CD4-positive, alpha-beta T cell treated with Interleukin-12 subunit alpha and Interleukin-12 subunit beta, for 1 hour (primary cell): ENCODE data around the gene PITPNC1.
A peak's percentile ranks its signal among the peaks of the same experiment; 100 is the strongest.
"Not testable (repeated sequence)": the region's sequence is repeated elsewhere in the genome, so short reads cannot be mapped to it uniquely, and the experiment has no call there.

Experiments
- DNase-seq: peaks from one replicate; pipeline ENCODE4 v3.0.0-alpha.2; 2020

Gene PITPNC1

DNA sequence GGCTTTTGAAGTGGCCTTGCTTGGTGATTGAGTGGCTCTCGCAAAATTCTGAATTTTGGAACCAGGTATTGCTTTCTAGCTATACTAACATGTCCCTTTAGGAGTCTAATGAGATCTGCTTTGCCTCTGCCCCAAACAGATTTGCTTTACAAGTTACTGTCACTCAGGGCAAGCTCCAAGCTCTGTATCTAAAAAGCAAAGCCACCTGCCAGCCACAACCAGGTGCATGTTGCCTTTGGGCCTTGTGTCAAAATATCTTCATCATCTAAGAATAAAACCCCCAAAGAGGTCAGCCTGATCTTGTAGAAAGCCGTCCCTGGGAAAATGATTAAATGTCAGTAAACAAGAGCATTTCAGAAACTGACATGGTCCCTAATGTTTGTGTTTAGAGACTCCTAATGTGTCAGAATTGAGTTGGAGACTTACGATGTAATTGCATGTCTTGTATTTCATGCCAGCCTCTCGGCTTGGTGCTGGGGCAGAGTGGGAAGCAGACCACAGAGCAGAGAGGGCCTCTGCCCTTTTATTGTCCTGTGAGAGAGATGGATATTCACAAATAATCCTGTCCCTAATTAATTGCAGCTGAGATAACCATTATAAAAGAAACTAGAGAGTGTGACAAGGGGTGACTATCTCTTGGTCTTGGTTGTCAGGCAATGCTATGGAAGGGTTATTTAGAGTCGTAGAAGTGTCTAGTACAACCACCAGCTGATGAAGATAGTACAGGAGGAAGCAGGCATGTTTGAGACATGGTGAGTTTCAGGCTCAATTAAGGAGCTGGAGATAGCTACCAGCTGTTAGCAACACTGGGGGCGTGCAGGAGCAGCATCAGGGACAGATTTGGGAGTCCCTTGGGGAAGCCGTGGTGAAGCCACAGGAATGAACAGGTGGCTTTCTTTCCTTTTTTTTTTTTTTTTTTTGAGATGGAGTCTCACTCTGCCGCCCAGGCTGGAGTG, 90.7 kb downstream of the PITPNC1 start:
- DNase-seq, result no peak

DNA sequence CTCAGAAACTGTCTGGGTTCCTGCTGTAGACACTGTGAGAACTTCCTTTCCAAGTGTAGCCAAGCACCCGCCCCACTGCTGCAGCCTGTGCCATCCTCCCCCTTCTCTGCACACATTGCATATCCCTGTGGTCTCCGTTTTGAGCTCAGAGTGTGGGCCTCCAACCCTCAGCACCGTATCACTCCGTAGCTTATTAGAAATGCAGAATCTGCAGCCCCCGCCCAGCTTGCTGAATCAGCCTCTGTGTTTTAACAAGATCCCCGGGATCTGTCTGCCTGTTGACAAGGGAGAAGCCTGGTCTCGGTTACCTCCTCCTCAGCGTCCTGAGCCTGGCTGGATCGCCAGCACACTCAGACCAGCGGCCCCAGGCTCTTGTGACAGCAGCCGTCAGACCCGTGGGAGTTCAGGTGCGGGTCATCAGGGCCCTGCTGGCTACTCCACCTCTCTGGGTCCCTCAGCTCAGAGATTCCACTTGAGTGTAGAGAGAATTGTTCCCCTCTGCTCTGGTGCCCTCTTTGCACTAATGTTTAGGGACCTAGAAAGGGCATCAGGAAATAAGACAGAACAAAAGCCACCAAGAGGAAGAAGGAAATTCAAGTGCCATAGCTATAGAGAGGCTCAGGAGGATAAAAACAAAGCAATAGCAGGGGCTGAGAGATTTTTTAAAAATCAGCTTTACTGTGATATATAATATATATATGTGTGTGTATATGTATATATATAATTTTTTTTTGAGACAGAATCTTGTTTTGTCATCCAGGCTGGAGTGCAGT, 92.3 kb downstream of the PITPNC1 start:
- DNase-seq, result no peak

DNA sequence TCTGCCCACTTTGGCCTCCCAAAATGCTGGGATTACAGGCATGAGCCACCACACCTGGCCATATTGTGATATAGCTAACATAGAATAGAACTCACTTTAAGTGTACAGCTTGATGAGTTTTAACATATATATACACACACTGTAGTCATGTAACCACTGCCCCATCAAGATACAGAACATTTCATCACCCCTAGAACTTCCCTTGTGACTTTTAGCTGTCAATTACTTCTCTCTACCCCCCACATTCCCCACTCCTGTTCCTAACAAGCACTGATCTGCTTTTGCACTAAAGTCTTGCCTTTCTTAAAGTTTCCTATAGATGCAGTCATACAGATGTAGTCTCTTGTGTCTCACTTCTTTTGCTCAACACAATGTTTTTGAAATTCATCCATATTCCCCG, 93.1 kb downstream of the PITPNC1 start:
- no peak for DNase-seq

DNA sequence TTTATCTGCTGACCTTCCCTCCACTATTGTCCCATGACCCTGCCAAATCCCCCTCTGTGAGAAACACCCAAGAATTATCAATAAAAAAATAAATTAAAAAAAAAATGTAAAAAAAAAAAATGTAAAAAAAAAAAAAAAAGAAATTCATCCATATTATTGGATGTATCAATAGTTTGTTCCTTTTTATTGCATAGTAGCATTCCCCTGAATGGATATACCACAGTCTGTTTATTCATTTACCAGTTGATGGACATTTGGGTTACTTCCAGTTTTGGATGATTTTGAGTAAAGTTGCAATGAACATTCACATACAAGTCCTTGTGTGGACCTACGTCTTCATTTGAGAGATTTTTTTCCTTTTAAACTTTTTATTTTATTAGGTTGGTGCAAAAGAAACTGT, 94.0 kb downstream of the PITPNC1 start:
- DNase-seq, result no peak

DNA sequence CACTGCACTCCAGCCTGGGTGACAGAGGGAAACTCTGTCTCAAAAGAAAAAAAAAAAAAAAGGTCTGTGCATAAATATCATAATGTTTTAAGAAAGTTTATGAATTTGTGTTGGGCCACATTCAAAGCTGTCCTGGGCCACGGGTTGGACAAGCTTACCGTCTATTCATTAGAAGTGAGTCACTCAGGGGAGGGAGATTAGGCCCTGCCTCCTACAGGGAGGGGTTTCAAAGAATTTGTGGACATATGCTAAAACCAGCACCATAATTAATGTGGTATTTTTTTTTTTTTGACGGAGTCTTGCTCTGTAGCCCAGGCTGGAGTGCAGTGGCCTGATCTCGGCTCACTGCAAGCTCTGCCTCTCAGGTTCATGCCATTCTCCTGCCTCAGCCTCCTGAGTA, 95.5 kb downstream of the PITPNC1 start:
- not testable (repeated sequence) for DNase-seq

DNA sequence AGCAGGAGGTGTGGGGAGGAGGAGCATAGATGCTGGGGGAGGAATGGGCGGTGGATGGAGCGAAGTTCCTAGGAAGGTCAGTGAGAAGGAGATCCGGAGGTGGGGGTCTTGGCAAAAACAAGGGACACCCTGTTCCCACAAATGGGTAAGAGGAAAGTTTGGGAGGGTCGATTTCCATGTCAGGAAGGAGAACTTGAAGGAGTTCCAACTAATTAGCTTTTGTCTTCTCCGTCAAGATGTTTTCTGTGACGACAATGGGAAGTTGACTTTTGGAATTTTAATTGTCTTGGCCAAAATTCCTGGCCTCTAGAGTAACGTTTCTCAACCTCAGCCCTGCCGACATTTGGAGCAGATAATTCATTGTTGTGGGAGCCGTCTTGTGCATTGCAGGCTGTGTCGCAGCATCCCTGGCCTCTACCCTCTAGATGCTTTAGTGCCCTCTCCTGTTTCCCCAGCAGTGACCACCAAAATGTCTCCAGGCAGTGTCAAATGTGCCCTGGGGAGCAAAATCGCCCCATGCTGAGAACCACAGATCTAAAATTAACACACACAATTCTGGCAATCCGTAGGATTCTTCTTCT, 97.1 kb downstream of the PITPNC1 start:
- DNase-seq, result no peak

DNA sequence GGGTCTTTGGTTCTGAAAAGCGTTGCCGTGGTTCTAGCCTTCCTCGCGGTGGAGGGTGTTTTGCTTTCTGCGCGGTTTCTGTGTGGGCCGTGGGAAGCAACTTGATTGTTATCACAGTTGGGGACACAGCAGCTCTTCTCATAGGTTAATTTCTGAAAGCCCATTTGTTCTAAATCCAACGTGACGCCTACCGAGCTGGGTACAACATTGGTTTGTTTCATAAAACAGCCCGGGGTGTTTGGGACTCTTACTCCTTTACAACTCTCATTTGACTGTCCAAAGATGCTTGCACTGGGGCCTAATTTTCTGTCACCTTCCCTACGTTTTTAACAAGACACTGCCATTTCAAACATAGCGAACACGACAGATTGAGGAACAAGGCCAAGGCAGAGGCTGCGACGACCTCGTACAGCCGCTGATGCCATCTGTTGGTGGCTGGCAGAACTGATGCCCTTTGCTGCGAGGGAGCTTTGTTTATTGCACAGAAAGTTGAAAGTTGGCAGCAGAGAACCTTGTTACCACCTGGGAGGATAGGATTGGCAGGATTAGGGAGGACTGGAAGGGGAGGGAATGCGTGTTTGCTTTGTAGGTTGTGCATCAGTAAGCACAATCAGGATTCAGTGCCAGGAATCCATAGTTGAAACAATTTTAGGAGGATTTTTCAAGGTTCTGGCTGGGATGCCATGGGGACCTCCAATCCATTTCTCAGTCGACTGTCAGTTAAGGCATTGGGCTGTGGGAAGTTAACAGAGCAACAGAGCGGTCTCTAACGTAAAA, 98.3 kb downstream of the PITPNC1 start:
- peak; percentile 89 for DNase-seq

DNA sequence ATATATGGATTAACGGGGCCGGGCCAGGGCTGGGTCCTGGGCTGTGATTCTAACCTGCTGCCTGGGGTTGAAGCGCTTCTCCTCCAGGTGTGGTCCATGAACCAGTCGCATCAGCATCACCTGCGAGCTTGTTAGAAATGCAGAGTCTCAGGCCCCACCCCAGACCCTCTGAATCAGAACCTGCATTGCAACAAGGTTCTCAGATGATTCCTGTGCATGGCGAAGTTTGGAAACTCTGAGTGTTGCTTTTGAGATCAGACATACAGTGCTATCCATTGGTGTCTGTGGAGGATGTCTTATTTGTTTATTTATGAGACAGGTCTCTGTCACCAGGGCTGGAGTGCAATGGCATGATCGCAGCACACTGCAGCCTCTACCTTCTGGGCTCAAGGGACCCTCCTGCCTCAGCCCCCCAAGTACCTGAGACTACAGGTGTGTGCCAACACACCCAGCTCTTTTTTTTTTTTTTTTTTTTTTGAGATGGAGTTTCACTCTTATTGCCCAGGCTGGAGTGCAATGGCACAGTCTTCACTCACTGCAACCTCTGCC, 99.8 kb downstream of the PITPNC1 start:
- no peak for DNase-seq

DNA sequence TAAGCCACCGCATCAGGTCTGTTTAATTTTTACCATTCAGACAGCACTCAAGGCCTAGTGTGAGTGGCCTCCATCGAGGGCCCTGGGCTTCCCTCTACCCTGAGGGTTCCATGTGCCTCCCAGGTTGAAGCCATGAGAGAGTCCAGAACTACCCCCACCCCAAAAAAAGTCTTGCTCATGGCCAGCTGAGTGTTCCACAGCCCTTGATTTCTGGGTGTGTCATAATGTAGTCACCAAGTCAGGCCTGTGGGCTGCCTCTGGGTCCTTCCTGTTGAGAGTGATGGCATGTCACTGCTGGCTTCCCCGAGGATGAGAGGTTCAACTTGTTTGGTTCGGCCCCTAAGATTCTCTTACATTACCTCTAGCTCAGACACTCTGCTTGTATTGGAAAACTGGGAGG, 100.6 kb downstream of the PITPNC1 start:
- peak; percentile 49 for DNase-seq

DNA sequence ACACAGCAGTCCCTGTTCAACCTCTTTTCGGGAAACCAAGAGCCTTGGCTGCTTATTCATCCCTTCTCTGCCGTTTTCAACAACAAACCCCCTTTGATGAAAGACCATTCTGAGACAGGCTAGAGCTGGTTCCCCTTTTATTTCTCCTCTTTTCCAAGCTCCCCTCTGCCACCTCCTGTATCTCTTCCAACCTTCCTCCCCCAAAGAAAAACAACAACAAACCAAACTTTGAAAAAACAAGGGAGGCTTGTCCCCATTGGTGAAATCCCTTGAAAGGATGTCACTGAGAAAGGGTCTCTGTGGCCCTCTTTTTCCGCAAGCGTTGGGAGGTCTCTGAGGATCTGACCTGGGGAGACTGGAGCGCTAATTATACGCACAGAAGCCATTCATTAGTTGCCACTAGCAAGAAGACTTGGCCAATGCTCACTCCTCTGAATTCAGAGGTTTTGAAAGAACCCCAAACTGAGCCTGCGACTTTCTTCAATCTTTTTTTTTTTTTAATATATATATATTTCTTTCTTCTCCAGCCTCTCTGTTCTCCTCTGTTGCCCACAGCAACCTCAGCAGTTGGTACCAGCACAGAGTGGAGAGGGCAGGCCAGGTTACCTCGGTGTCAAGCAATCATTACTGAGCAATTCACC, 101.4 kb downstream of the PITPNC1 start:
- peak; percentile 33 for DNase-seq

DNA sequence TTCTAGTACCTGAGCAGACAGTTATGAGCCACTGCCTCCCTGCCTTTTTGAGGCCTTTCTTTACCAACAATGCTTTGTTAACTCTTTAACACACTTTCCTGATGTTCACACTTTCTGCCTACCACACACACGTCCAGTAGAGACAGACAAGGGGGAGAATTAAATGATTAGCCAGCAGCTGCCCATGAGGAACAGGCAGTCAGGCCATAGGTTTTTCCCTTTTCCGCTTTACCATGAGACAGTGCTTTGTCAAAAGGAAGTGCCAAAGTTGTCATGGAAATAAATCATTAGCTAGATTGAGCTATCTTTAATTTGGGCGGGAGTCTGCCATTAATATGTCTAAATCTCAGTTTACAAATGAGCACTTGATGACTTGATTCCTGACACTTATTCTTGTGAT, 102.1 kb downstream of the PITPNC1 start:
- no peak for DNase-seq

DNA sequence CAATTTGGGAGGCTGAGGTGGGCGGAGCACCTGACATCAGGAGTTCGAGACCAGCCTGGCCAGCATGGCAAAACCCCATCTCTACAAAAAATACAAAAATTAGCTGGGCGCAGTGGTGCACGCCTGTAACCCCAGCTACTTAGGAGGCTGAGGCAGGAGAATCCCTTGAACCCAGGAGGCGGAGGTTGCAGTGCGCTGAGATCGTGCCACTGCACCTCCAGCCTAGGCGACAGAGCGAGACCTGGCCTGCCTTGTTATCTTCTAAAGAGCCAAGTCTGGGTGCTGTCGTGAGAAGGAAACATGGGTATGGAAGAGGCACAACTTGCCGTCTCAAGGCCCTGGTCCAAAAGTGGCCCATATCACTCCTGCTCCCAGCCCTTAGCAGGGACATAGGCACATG, 103.9 kb downstream of the PITPNC1 start:
- not testable (repeated sequence) for DNase-seq

DNA sequence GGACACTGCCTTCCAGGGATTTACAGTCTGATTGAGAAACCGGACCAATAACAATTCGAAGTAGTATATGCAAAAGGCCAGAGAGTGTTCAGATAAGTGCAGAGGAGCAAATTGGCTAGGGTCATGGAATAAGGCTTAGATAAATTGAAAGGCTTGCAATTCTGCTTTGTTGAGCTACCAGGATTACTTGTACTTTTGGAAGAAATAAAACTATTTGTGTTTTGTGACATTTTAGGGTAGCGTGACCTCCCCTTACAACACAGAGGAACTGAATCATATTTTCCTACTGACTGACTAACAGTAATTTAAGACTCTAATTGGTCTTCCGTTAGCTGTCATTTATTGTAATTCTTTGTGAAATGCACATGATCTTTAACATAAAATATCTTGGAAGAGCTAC, 104.7 kb downstream of the PITPNC1 start:
- no peak for DNase-seq

DNA sequence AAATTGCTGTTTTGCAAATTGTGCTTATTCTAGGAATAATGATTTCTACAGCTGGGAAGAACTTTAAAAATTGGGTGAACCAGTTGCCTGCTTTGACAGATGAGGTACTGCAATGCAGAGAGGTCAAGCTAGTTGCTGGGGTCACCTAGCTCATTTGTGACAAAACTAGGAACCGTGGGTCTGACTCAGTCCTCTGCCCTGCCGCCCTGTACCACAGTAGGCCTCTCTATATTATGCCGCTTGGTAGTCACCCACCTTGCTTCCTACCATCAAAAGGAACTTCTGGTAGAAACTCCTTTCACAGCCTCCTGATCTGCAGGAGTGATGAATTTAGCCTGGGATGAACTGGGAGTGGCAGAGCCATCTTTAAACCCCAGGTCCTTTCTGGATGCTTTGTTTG, 105.7 kb downstream of the PITPNC1 start:
- DNase-seq, result no peak

DNA sequence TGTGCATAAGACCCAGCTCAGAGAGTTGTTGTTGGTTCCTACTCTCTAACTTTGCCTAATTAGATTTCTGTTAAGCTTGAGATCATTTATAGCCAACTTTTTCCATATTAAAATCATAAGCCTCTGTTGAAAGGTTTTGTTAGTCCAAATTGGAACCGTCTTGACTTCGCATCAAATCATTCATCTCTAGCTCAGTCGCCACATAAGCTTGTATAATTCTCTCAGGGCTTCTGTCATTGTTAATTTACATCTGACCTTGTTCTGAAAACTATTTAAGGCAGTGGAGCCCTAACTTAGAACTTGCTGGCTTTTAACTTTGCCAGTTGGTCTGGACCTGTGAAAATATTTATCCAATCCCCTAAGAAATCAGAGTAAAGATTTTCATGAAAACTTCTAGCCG, 107.2 kb downstream of the PITPNC1 start:
- no peak for DNase-seq

DNA sequence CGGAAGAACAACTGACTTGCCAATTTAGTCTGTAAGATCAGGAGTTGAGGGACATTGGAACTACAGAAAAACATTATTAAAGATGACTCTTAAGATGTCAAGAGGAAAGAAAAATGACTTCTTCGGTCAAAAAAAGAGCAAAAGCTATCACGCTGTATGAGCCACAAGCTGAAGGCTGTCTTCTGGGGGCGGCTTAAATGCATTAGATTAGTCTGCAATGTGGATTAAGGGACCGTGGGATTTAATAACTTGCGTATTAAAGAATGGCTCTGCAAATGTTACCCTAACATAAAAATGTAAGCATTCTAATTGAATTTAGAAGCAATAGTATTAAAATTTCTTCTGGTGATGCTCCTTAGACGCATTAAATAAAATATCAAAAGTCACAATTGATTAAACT, 108.6 kb downstream of the PITPNC1 start:
- no peak for DNase-seq

DNA sequence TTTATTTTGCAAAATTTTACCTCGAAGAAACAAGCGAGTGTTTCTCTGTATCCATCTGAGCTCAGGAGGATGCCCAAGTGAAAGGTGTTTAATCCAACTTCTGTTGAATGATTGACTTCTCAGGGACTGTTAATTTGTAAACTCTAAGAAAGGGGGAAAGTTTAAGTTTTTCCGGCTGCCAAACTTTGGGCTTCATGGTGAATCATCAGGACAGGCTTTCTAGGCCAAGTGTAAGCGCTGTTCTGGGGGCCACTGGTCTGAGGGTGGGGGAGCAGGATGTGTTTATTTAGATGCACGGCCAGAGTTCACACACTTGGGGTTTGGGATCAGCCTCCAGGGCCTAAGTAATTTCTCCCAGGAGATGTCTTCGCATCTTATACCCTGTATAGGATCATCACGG, 110.4 kb downstream of the PITPNC1 start:
- no peak for DNase-seq

DNA sequence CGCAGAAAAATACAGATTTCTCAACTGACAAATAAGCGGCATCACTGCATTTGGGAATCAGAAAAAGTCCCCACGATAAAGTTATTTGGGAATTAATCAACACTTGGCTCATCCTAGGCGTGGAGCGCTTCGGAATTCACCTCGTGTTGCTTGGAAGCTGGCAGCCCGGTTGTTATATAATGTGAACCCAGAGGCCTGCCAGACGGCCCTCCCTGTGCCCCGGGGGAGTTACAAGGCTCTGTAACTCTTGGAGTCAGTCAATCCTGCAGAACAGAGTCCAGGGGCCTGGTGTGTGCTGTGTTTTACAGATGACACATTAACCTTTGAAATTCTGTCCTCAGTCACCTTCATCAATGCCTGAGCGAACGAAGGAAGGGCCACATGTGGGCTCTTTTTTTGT, 111.1 kb downstream of the PITPNC1 start:
- no peak for DNase-seq

DNA sequence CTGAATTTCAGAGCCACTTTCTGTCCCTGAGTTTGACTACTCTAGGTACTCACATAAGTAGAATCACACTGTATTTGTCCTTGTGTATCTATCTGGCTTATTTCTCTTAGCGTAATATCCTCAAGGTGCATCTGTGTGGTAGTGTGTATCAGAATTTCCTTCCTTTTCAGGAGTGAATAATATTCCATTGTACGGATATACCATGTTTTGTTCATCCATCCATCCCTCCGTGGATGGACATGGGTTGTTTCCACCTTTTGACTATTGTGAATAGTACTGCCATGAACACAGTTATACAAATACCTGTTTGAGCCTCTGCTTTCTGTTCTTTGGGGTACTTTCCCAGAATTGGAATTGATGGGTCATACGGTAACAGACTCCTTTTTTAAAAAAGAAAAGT, 111.7 kb downstream of the PITPNC1 start:
- DNase-seq, result no peak

DNA sequence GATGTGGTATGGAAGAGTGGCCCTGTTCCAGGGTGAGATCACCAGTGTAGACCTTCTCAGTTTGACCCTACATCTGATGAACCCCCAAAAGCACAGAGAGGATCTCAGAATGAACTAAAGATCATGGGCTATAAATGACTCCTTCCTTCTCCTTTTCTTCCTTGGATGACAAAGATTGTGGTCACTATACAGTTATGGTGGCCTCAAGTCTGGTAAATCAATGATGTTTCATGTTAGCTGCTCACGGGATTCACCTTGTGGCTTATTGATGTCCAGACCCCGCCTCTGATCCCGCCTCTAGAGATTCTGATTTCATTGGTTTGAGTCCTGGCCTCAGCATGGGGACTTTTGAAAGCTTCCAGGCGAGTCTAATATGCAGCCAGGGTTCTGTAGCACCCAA, 112.2 kb downstream of the PITPNC1 start:
- DNase-seq, result no peak

DNA sequence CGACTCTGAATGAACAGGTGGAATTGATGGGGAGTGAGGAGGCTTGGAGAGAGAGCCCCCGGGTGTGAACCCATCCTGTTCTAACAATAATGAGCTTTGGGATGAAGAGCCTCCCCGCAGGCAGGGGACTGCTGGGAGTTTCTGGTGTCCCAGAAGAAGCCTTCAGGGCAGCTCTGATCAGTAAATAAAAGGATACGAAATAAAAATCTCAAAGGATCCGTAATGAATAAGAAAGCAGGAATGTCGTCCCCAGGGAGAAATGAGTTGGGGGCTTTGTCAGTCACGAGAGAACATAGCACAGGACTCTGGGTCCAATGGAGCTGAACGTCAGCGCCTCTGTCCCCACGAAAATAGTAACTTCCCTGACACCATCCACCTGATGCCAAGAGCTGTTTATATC, 113.4 kb downstream of the PITPNC1 start:
- DNase-seq, result no peak

DNA sequence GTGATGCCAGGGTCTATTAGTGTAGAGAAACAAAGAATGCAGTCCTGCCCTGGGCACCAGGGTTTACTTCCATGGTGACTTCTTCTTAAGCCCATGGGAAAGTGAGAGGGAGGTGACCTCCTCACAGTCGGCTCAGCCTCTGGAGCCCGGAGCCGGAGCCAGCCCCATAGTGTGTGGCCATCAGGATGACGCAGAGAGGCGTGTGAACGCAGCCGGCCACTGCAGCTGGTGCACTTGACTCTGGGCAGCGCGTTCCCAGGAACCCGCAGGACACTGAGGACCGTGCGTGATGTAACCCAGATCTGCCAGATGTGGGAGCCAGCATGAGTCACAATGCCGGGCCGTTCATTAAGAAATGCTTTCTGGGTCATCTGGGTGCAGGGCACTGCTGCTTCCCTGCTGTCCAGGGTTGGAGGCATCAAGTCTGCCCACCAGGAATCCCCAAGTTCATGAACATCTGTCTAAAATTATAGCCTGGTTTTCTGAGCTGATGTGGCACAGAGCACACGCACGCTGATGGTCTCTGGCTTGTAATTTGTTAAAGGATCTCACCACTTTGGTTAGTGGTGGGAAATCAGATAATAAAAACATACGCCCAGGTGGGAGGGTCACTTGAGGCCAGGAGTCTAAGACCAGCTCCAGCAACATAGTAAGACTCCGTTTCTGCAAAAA, 114.1 kb downstream of the PITPNC1 start:
- no peak for DNase-seq
